Thoracic aorta (tissue), 2 donors: ENCODE results near the gene TMOD3. TPM values are rescaled to one million over a fixed set of nuclear protein-coding genes. Genes with fewer than 3 reads are reported as not detected.
A peak's percentile ranks its signal among the peaks of the same experiment; 100 is the strongest.

Experiments
- ATAC-seq: fragments of 150-250 bp; one replicate; pipeline ENCODE4 v1.8.0; 2017; ENCODE audit warnings: low read depth; ENCODE audit not compliant: insufficient number of reproducible peaks, low FRiP score
- DNase-seq: peaks from one replicate; pipeline ENCODE4 v3.0.0-alpha.2; 2020; ENCODE audit warnings: low spot score
- H3K27ac ChIP-seq, 2 donors: fragments of 200-600 bp; sonication (generic); 1 replicate in 1 of 2; 2 replicates in 1 of 2; pipeline ENCODE4 v1.5.1; 2016; ENCODE audit warnings: mild to moderate bottlenecking in 2 of 2, moderate library complexity in 2 of 2
- H3K27me3 ChIP-seq: fragments of 200-600 bp; sonication (generic); replicated peaks from 2 replicates; pipeline ENCODE4 v1.6.0; 2016; ENCODE audit warnings: mild to moderate bottlenecking; ENCODE audit not compliant: insufficient read depth
- H3K36me3 ChIP-seq: fragments of 200-600 bp; sonication (generic); one replicate; pipeline ENCODE4 v1.5.1; 2016
- H3K4me1 ChIP-seq, 2 donors: fragments of 200-600 bp; sonication (generic); 1 replicate in 1 of 2; 2 replicates in 1 of 2; pipeline versions ENCODE4 v1.5.1 to v1.6.0; 2016; ENCODE audit warnings: low read depth in 2 of 2, mild to moderate bottlenecking in 1 of 2; ENCODE audit not compliant: control insufficient read depth in 1 of 2
- H3K4me3 ChIP-seq: fragments of 200-600 bp; sonication (generic); 2 replicates; pipeline ENCODE4 v1.5.1; 2016; ENCODE audit warnings: mild to moderate bottlenecking
- H3K9me3 ChIP-seq: fragments of 200-600 bp; sonication (generic); 2 replicates; pipeline ENCODE4 v1.5.1; 2016
- CTCF ChIP-seq: fragments of 200-600 bp; sonication (generic); IDR thresholded peaks from one replicate; pipeline ENCODE4 v1.5.1; 2019; ENCODE audit warnings: antibody characterized with exemption
- total RNA-seq, 2 donors: library from RNA; depleted of rRNA; stranded (reverse); fragments of >200 nt; gene quantifications; one replicate each; pipeline versions ENCODE4 v1.1.0 to v1.2.3, GENCODE V29; 2016

TMOD3 gene
- total RNA-seq, 2 donors from 2014 or later, result 27.3 to 38.1 TPM

GRCh38 chr15:51793521-51794305 lies 35.7 kb upstream of the TMOD3 start:
- ATAC-seq (no peak), DNase-seq (no peak)

GRCh38 chr15:51796847-51797401 lies 32.5 kb upstream of the TMOD3 start:
- Histone ChIP-seq H3K27ac (no peak overlapping the region), H3K27me3 (no peaks in the 10 kb centered on the region), H3K36me3 (peaks cover 9% of the 10 kb centered on the region), H3K4me1 (peaks cover 0 to 15% of the 10 kb centered on the region in 2 donors), H3K9me3 (no peaks in the 10 kb centered on the region), H3K4me3 (no peak overlapping the region)
- ATAC-seq (no peak), DNase-seq (no peak)
- TF ChIP-seq CTCF, result no peak

More at GRCh38 chr15:51793521-51794305, 35.7 kb upstream of the TMOD3 start:
- Histone ChIP-seq H3K4me3 (no peak overlapping the region), H3K27ac (no peak overlapping the region), H3K36me3 (peaks cover 2% of the 10 kb centered on the region), H3K4me1 (peaks cover 0 to 15% of the 10 kb centered on the region in 2 donors), H3K27me3 (no peaks in the 10 kb centered on the region), H3K9me3 (no peaks in the 10 kb centered on the region)
- TF ChIP-seq CTCF, result no peak

GRCh38 chr15:51798281-51798680 lies 31.2 kb upstream of the TMOD3 start:
- H3K36me3 ChIP-seq, result peaks cover 9% of the 10 kb centered on the region
- no peak overlapping the region for H3K4me3 ChIP-seq
- H3K9me3 ChIP-seq, result no peaks in the 10 kb centered on the region
- DNase-seq (no peak), ATAC-seq (no peak)
- peaks cover 0 to 10% of the 10 kb centered on the region in 2 donors for H3K4me1 ChIP-seq
- no peak overlapping the region for H3K27ac ChIP-seq
- TF ChIP-seq CTCF, result no peak
- H3K27me3 ChIP-seq, result no peaks in the 10 kb centered on the region

- Histone ChIP-seq H3K4me3 (no peak overlapping the region), H3K27ac (no peak overlapping the region), H3K36me3 (peaks cover 9% of the 10 kb centered on the region), H3K4me1 (no peaks in the 10 kb centered on the region), H3K27me3 (no peaks in the 10 kb centered on the region), H3K9me3 (no peaks in the 10 kb centered on the region)
- DNase-seq (no peak), ATAC-seq (no peak)
- TF ChIP-seq CTCF, result no peak
These were observed 29.9 kb upstream of the TMOD3 start for GRCh38 chr15:51799282-51800252.

- H3K36me3 ChIP-seq, result peaks cover 14% of the 10 kb centered on the region
- H3K27me3 ChIP-seq, result no peaks in the 10 kb centered on the region
- H3K4me1 ChIP-seq, result no peaks in the 10 kb centered on the region
- peak; percentile 12 for TF ChIP-seq CTCF
- H3K27ac ChIP-seq, result no peak overlapping the region
- ATAC-seq (no peak), DNase-seq (no peak)
- no peaks in the 10 kb centered on the region for H3K9me3 ChIP-seq
- no peak overlapping the region for H3K4me3 ChIP-seq
These were observed 28.0 kb upstream of the TMOD3 start for GRCh38 chr15:51801391-51801835.
